Uterus (tissue), 2 donors: ENCODE measurements around the gene SYNE1.

Experiments used
- POLR2A ChIP-seq, 2 donors: fragments of 450-650 bp; IDR thresholded peaks; one replicate each; pipeline ENCODE4 v1.6.1; 2016; ENCODE audit warnings: antibody characterized with exemption in 2 of 2, mild to moderate bottlenecking in 1 of 2, moderate library complexity in 1 of 2
- TF ChIP-seq, protein P1 (sequence below), 4 experiments: fragments of 200-600 bp in 2 of 4; fragments of 450-650 bp in 2 of 4; sonication (generic) in 2 of 4; IDR thresholded peaks; one replicate each; pipeline ENCODE4 v1.5.1; 2016 to 2019; ENCODE audit warnings: antibody characterized with exemption in 4 of 4, mild to moderate bottlenecking in 2 of 4, moderate library complexity in 1 of 4

DNA sequence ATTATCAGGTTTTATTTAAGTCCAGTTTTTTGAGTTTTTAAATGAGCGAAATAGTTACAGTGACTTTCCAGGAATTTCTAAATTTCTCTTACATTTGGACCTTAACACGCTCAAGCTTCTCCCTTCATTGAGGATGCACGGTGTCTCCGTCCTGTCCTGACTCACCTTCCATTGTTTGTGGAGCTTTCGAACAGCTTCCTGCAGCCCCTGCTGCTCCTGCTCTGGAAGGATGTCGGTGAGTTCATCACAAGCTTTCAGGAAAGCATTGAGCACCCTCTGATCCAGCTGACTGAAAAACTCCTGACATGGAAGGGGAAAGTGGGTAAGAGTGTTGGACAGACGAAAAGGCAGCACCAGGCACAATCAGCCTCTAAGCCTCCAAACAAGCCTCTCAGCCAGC lies 183.7 kb downstream of the SYNE1 start:
- TF ChIP-seq, protein P1, sequence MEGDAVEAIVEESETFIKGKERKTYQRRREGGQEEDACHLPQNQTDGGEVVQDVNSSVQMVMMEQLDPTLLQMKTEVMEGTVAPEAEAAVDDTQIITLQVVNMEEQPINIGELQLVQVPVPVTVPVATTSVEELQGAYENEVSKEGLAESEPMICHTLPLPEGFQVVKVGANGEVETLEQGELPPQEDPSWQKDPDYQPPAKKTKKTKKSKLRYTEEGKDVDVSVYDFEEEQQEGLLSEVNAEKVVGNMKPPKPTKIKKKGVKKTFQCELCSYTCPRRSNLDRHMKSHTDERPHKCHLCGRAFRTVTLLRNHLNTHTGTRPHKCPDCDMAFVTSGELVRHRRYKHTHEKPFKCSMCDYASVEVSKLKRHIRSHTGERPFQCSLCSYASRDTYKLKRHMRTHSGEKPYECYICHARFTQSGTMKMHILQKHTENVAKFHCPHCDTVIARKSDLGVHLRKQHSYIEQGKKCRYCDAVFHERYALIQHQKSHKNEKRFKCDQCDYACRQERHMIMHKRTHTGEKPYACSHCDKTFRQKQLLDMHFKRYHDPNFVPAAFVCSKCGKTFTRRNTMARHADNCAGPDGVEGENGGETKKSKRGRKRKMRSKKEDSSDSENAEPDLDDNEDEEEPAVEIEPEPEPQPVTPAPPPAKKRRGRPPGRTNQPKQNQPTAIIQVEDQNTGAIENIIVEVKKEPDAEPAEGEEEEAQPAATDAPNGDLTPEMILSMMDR (IDR thresholded peaks at IDR 0.05): no peak
- TF ChIP-seq POLR2A (IDR thresholded peaks at IDR 0.05): no peak
